Common myeloid progenitor, CD34-positive (primary cell): Measurements from ENCODE around the gene TNS4.

Experiments used
- CTCF ChIA-PET: fragments of 350-600 bp; sonication (Branson Sonifier 250); formaldehyde crosslinking; loops from one replicate; lab custom pipeline; 2021; ENCODE audit warnings: antibody characterized with exemption; lab: Charles Lee
- POLR2A ChIA-PET: fragments of 350-600 bp; sonication (Branson Sonifier 250); formaldehyde crosslinking; loops from one replicate; lab custom pipeline; 2021; ENCODE audit warnings: antibody characterized with exemption; lab: Charles Lee
- DNase-seq, 3 donors: peaks; one replicate each; pipeline versions ENCODE4 v3.0.0 to v3.0.0-alpha.2; 2013
- H3K27ac ChIP-seq, 2 experiments: 1 replicate in 1 of 2; 2 replicates in 1 of 2; pipeline ENCODE4 v1.7.0; 2013; ENCODE audit warnings: inconsistent platforms in 2 of 2, low read length in 2 of 2, mild to moderate bottlenecking in 2 of 2, low read depth in 1 of 2, moderate library complexity in 1 of 2; ENCODE audit not compliant: severe bottlenecking in 2 of 2, insufficient read depth in 1 of 2, poor library complexity in 1 of 2
- H3K27me3 ChIP-seq, 5 experiments: replicated peaks in 2 of 5; 1 replicate in 3 of 5; 2 replicates in 2 of 5; pipeline versions ENCODE4 v1.6.1 to v1.7.0; 2013; ENCODE audit warnings: low read length in 4 of 5, mild to moderate bottlenecking in 2 of 5, moderate library complexity in 2 of 5, inconsistent platforms in 1 of 5; ENCODE audit not compliant: insufficient read depth in 5 of 5, control insufficient read depth in 4 of 5
- H3K36me3 ChIP-seq, 4 experiments: 1 replicate in 2 of 4; 2 replicates in 2 of 4; pipeline versions ENCODE4 v1.6.1 to v1.7.0; 2013; ENCODE audit warnings: low read length in 3 of 4, control low read depth in 1 of 4, mild to moderate bottlenecking in 1 of 4; ENCODE audit not compliant: control insufficient read depth in 4 of 4, insufficient read depth in 4 of 4
- H3K4me1 ChIP-seq, 4 experiments: 1 replicate in 3 of 4; 2 replicates in 1 of 4; pipeline versions ENCODE4 v1.6.1 to v1.7.1; 2013; ENCODE audit warnings: low read length in 3 of 4, mild to moderate bottlenecking in 3 of 4, control low read depth in 1 of 4, inconsistent platforms in 1 of 4, moderate library complexity in 1 of 4; ENCODE audit not compliant: control insufficient read depth in 4 of 4, insufficient read depth in 4 of 4; ENCODE audit errors: control extremely low read depth in 1 of 4
- H3K4me3 ChIP-seq, 7 experiments: 1 replicate in 4 of 7; 2 replicates in 3 of 7; pipeline versions ENCODE4 v1.5.1 to v1.7.0; 2013; ENCODE audit warnings: mild to moderate bottlenecking in 7 of 7, low read length in 6 of 7, moderate library complexity in 6 of 7, inconsistent platforms in 2 of 7, low read depth in 2 of 7, control low read depth in 1 of 7; ENCODE audit not compliant: insufficient read depth in 4 of 7, control insufficient read depth in 1 of 7; ENCODE audit errors: extremely low read depth in 1 of 7
- H3K9me3 ChIP-seq, 5 experiments: 1 replicate in 4 of 5; 2 replicates in 1 of 5; pipeline versions ENCODE4 v1.6.1 to v1.7.1; 2013; ENCODE audit warnings: low read length in 4 of 5, mild to moderate bottlenecking in 2 of 5, inconsistent platforms in 1 of 5, low read depth in 1 of 5, moderate library complexity in 1 of 5; ENCODE audit not compliant: control insufficient read depth in 4 of 5, insufficient read depth in 2 of 5; ENCODE audit errors: control extremely low read depth in 1 of 5
- WGBS: methylation state at CpG from one replicate; pipeline ENCODE4 v1.1.5; 2013; ENCODE audit not compliant: insufficient coverage; 5-methylcytosine and 5-hydroxymethylcytosine counted together

TNS4 gene

DNA sequence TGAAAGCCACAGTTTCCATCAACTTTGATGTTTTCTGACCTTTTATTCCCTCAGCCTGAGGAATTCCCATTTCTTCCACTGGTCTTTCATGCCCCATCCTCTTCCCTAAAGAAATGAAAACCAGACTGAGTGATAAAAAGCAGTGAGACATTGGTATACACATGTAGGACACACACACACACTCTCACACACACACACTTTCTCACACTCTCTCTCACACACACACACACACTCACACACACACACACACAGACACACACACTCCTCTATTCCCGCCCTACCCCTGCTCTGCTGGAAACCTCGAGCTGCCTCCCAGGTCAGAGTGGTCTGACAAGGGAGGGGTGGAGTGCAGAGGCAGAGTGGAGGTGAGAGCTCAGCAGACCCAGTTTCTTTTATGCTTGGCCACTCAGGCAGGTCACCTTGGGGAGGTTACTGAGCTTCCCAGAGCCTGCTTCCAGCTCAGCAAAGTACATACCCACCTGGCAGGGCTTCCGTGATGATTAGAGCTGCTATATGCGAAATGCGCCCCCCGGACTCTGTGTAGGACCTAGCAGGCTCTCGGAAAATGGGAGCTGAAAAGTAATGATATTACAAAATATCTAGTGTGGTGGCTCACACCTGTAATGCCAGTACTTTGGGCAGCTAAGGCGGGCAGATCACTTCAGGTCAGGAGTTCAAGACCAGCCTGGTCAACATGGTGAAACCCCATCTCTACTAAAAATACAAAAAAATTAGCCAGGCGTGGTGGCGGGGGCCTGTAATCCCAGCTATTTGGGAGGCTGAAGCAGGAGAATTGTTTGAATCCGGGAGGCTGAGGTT, 33.2 kb upstream of the TNS4 start:
- no peak for DNase-seq
- H3K4me3 ChIP-seq: no peak overlapping the region
- POLR2A ChIA-PET: interaction anchor here (1.4 kb wide), 1 partner anchor 23 kb away, joined by 8 read pairs; no protein-coding TSS in a partner anchor
- no peaks in the 10 kb centered on the region for H3K36me3 ChIP-seq
- no peak overlapping the region for H3K27ac ChIP-seq
- no peaks in the 10 kb centered on the region for H3K9me3 ChIP-seq
- WGBS: 97% methylated on average over 6 of the region's 11 CpGs
- H3K27me3 ChIP-seq: no peaks in the 10 kb centered on the region
- peaks cover 4 to 29% (median 11%) of the 10 kb centered on the region in 4 experiments for H3K4me1 ChIP-seq
- CTCF ChIA-PET: interaction anchor here (0.7 to 20.2 kb wide), 21 partner anchors 9 to 266 kb away, joined by 3 to 401 read pairs (median 6); partner anchors contain the start of genes CCR7, GJD3 and IGFBP4

- ChIA-PET CTCF (interaction anchor here (0.8 to 20.2 kb wide), 30 partner anchors 9 to 176 kb away, joined by 3 to 401 read pairs (median 5); partner anchors contain the start of genes CCR7, GJD3 and IGFBP4), POLR2A (interaction anchor here (0.7 to 1.4 kb wide), 5 partner anchors 9 to 227 kb away, joined by 3 to 8 read pairs (median 4); no protein-coding TSS in a partner anchor)
- 64% methylated on average over 3 of the region's 4 CpGs for WGBS
- H3K4me1 ChIP-seq: peaks cover 4 to 29% (median 11%) of the 10 kb centered on the region in 4 experiments
- DNase-seq: no peak
- H3K27me3 ChIP-seq: no peaks in the 10 kb centered on the region
- peak overlapping the region in 1 of 7 experiments; percentile 52 for H3K4me3 ChIP-seq
- no peaks in the 10 kb centered on the region for H3K9me3 ChIP-seq
- H3K27ac ChIP-seq: no peak overlapping the region
- no peaks in the 10 kb centered on the region for H3K36me3 ChIP-seq
These were observed 32.5 kb upstream of the TNS4 start for GRCh38 chr17:40533896-40534295.

GRCh38 chr17:40532520-40533253, 31.3 kb upstream of the TNS4 start:
- ChIA-PET CTCF (interaction anchor here (0.6 to 20.2 kb wide), 50 partner anchors 9 to 241 kb away, joined by 3 to 401 read pairs (median 5); partner anchors contain the start of genes CCR7, GJD3, IGFBP4 and TOP2A), POLR2A (interaction anchor here (0.5 to 1.4 kb wide), 11 partner anchors 15 to 1385 kb away, joined by 3 to 8 read pairs (median 4); no protein-coding TSS in a partner anchor)
- no peak overlapping the region for H3K4me3 ChIP-seq
- no peak for DNase-seq
- no peaks in the 10 kb centered on the region for H3K9me3 ChIP-seq
- H3K27ac ChIP-seq: no peak overlapping the region
- H3K36me3 ChIP-seq: no peaks in the 10 kb centered on the region
- 33% methylated on average over 3 of the region's 6 CpGs for WGBS
- peaks cover 4 to 27% (median 11%) of the 10 kb centered on the region in 4 experiments for H3K4me1 ChIP-seq
- H3K27me3 ChIP-seq: no peaks in the 10 kb centered on the region

DNA sequence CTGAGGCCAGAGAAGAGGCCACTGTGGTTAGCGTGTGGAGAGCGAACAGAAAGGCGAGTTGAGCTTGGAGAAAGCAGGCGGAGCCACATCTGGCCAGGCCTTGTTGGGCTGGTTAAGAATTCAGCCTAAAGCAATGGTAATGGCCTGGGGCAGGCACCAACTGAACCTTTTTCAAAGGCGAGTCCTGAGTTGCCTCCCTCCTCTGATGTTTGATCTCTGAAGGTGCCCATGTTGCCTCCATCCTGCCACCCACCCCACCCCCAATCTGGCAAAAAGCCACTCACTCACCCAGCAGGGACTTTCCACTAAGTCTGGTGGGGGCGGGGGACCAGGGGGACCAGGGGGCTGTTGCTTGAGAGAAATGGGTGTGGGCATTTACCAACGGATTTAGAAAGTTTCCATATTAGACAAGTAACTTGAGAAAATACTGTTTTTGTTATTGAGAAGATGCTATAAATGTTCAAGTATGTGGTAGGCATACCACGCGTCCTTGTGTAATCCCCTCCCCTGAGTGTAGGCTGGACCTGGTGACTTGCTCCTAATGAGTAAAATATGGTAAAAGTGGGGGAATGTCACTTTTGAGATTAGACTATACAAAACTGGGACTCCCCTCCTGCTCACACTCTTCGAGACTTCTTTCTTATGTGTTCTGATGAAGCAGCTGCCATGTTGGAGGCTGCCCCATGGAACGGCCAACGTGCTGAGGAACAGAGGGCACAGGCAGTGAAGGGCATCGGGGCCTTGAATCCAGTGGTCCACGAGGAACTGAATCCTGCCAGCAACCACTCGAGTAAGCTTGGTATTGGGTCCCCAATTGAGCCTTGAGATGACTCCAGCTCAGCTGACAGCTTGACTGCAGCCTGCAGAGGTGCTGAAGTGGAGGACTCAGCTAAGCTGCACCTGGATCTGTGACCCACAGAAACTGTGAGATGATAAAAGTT, 29.9 kb upstream of the TNS4 start:
- Histone ChIP-seq H3K4me3 (no peak overlapping the region), H3K36me3 (no peaks in the 10 kb centered on the region), H3K27me3 (peaks cover 0 to 5% (median 0%) of the 10 kb centered on the region in 5 experiments), H3K4me1 (peaks cover 4 to 22% (median 9%) of the 10 kb centered on the region in 4 experiments), H3K9me3 (no peaks in the 10 kb centered on the region), H3K27ac (no peak overlapping the region)
- ChIA-PET CTCF (interaction anchor here (0.8 to 20.2 kb wide), 31 partner anchors 8 to 232 kb away, joined by 3 to 401 read pairs (median 6); partner anchors contain the start of genes CCR7, GJD3 and IGFBP4), POLR2A (no interaction called here)
- 92% methylated on average over 13 of the region's 15 CpGs for WGBS
- DNase-seq: peak in 1 of 3 donors; percentile 23

DNA sequence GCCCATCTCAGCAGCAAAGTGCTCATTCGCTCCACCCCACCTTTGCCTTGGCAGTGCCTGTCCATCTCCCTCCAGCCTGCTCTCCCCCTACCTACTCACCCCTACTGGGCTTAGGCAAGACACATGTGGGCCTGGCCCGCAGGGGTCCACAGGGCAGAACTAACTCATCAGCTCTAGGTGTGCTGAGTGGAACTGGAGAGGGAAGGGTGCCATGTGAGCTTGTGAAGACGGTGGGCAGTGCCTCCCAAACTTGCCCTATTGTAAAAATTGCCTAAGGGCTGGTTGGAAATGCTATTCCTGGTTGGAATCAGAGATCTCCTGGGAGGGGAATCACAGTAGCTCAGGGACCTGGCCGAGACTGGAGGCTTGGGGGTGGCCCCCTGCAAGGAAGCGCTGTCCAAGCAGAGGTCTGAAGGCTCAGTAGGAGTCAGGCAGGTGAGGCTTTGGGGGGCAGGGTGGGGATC, 29.1 kb upstream of the TNS4 start:
- Histone ChIP-seq H3K27me3 (peaks cover 0 to 5% (median 0%) of the 10 kb centered on the region in 5 experiments), H3K9me3 (peaks cover 0 to 5% (median 0%) of the 10 kb centered on the region in 5 experiments), H3K36me3 (no peaks in the 10 kb centered on the region), H3K4me1 (peaks cover 4 to 19% (median 9%) of the 10 kb centered on the region in 4 experiments), H3K27ac (no peak overlapping the region), H3K4me3 (no peak overlapping the region)
- ChIA-PET CTCF (interaction anchor here (1.0 to 20.2 kb wide), 7 partner anchors 24 to 231 kb away, joined by 3 to 401 read pairs (median 7); partner anchors contain the start of genes CCR7, GJD3 and IGFBP4), POLR2A (no interaction called here)
- no peak for DNase-seq
- WGBS: 92% methylated on average over 4 of the region's 5 CpGs

DNA sequence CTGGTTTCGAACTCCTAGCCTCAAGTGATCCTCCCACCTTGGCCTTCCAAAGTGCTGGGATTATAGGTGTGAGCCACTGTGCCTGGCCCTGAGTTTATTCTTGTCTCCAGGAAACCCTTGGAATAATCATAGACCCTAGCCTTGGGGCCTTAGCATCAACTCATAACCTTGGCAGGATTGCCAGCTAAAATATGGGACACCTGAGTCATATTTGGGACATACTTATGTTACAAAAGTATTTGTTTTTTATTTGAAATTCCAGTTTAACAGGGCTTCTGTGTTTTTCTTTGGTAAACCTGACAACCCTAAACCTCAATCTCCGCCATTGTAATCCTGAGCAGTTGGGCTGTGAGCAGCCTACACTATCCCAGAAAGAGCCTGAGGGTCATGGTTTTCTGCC, 28.6 kb upstream of the TNS4 start:
- WGBS: 100% methylated on average over 1 of the region's 2 CpGs
- Histone ChIP-seq H3K4me3 (no peak overlapping the region), H3K9me3 (peaks cover 0 to 9% (median 2%) of the 10 kb centered on the region in 5 experiments), H3K4me1 (peaks cover 4 to 19% (median 9%) of the 10 kb centered on the region in 4 experiments), H3K36me3 (no peaks in the 10 kb centered on the region), H3K27me3 (peaks cover 0 to 9% (median 0%) of the 10 kb centered on the region in 5 experiments), H3K27ac (no peak overlapping the region)
- CTCF ChIA-PET: interaction anchor here (0.5 to 20.2 kb wide), 6 partner anchors 25 to 168 kb away, joined by 3 to 401 read pairs (median 12); partner anchors contain the start of genes CCR7, GJD3 and IGFBP4
- POLR2A ChIA-PET: no interaction called here
- no peak for DNase-seq
